HG02981 (cell line): ENCODE measurements around the gene ARHGEF40.

Source experiments
- ATAC-seq: cut with Tn5 transposase; IDR thresholded peaks from one replicate; pipeline ENCODE4 v1.9.1; 2021; ENCODE audit warnings: mild to moderate bottlenecking, moderate library complexity; ENCODE audit not compliant: unreplicated experiment

Gene ARHGEF40

GRCh38 chr14:21096438-21096837, 26.3 kb downstream of the ARHGEF40 start:
- ATAC-seq: no peak

- ATAC-seq: no peak
Measured at GRCh38 chr14:21096978-21097635, 27.0 kb downstream of the ARHGEF40 start.

- no peak for ATAC-seq
Measured at GRCh38 chr14:21097636-21098075, 27.6 kb downstream of the ARHGEF40 start.

GRCh38 chr14:21098076-21098891, 28.2 kb downstream of the ARHGEF40 start, which contains the start of gene ZNF219:
TSS of gene ZNF219 (minus strand) at chr14:21098655. CDS start at chr14:21093591, 5,064 bp downstream.
- ATAC-seq: no peak

- ATAC-seq: no peak
Measured at GRCh38 chr14:21098892-21099595, 28.9 kb downstream of the ARHGEF40 start.

GRCh38 chr14:21099596-21099985, 29.5 kb downstream of the ARHGEF40 start:
- no peak for ATAC-seq

- ATAC-seq: no peak
Measured at GRCh38 chr14:21100931-21101330, 30.8 kb downstream of the ARHGEF40 start, which contains the start of gene TMEM253. TSS of gene TMEM253 (plus strand) at chr14:21101066. CDS start at chr14:21101344, 278 bp downstream.

GRCh38 chr14:21101802-21102413, 31.8 kb downstream of the ARHGEF40 start:
- no peak for ATAC-seq

GRCh38 chr14:21102521-21103410, 32.7 kb downstream of the ARHGEF40 start:
- no peak for ATAC-seq

GRCh38 chr14:21103411-21103709, 33.3 kb downstream of the ARHGEF40 start:
- ATAC-seq: no peak

GRCh38 chr14:21103710-21104447, 33.8 kb downstream of the ARHGEF40 start:
- peak; percentile 90 for ATAC-seq

- ATAC-seq: peak; percentile 37
Measured at GRCh38 chr14:21104448-21105060, 34.5 kb downstream of the ARHGEF40 start.

GRCh38 chr14:21105095-21105494, 35.0 kb downstream of the ARHGEF40 start:
- ATAC-seq: no peak

- ATAC-seq: no peak
Measured at GRCh38 chr14:21106176-21106497, 36.0 kb downstream of the ARHGEF40 start.

- no peak for ATAC-seq
Measured at GRCh38 chr14:21106498-21107282, 36.6 kb downstream of the ARHGEF40 start.

- ATAC-seq: no peak
Measured at GRCh38 chr14:21107283-21107800, 37.2 kb downstream of the ARHGEF40 start.

- no peak for ATAC-seq
Measured at GRCh38 chr14:21108791-21109190, 38.7 kb downstream of the ARHGEF40 start.
